Stimulated activated CD8-positive, alpha-beta memory T cell treated with anti-CD3 and anti-CD28 coated beads, Interleukin-12 subunit alpha, Interleukin-12 subunit beta, amount 100 ng/mL, for 24 hours (primary cell): ENCODE results near the gene MAMDC2.
A peak's percentile ranks its signal among the peaks of the same experiment; 100 is the strongest.
"Not testable (repeated sequence)": the region's sequence is repeated elsewhere in the genome, so short reads cannot be mapped to it uniquely, and the experiment has no call there.

ENCODE experiments used
- DNase-seq: peaks from one replicate; pipeline ENCODE4 v3.0.0-alpha.2; 2020; ENCODE audit errors: extremely low read depth

Gene MAMDC2

DNA sequence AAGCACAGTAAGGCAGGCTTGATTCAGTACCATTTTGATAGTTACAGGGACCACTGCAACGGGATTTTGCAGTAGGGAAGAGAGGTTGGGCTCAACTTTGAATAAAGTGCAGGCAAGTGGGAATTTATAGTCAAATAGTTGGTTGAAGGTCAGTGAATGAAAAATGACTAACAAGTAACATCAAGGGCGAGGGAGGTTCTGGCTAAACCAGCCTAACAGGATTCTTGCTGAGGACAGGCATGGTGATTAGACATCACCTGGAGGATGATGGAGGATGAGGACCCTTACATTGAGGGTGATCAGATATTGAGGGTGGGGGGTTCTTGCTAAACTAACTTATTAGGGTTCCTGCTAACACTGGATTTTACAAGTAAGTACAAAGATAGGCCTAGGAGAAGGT is 149.1 kb downstream of the MAMDC2 start:
- no peak for DNase-seq

DNA sequence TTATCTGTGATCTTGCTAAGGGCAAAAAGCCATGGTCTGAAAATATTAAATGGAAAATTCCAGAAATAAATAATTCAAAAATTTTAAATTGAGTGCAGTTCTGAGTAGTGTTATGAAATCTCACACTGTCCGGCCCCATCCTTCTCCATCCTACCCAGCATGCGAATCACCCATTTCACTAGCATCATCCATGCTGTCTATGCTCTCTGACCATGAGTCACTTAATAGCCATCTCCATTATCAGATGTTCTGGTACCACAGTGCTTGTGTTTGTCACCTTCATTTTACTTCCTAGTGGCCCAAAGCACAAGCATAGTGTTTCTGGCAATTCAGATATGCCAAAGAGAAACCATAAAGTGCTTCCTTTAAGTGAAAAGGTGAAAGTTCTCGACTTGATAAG is 151.8 kb downstream of the MAMDC2 start:
- DNase-seq, result no peak

DNA sequence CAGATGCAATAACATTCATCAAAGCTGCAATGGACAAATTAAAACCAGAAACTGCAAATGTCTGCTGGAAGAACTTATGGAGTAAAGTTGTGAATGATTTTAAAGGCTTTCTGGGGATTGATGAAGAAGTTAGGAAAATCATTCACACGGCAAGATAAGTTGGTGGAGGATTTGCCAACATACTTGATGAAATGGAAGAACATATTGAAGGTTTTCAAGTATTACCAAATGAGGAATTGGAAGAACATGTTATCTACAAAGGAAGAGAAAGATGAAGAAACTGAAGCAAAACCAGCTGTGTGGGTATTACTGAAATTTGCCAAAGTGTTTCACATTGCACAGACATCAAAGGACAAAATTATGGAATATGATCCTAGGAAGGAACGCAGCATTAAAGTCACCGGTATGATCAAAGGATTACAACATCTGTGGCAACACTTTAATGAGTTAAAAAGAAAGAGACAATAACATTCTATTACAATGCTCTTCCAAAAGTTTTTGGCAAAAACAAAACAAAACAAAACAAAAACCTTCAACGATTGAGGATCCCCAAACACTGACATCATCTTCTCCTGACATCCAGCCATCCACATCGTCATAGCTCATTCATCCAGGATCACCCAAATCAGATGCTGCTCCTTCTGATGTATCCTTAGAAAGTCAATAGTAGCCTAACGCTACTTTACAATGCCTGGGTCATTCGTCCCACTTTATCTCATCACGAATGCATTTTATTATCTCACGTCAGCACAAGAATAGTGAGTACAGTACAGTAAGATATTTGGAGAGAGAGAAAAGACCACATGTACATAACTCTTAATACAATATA is 153.8 kb downstream of the MAMDC2 start:
- no peak for DNase-seq

DNA sequence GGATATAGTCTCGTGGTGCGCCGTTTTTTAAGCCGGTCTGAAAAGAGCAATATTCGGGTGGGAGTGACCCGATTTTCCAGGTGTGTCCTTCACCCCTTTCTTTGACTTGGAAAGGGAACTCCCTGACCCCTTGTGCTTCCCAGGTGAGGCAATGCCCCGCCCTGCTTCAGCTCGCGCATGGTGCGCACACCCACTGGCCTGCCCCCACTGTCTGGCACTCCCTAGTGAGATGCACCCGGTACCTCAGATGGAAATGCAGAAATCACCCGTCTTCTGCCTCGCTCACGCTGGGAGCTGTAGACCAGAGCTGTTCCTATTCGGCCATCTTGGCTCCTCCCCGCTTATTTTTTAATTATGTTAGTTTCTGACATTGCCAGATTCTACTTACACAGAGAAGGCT is 161.1 kb downstream of the MAMDC2 start:
- DNase-seq, result not testable (repeated sequence)

DNA sequence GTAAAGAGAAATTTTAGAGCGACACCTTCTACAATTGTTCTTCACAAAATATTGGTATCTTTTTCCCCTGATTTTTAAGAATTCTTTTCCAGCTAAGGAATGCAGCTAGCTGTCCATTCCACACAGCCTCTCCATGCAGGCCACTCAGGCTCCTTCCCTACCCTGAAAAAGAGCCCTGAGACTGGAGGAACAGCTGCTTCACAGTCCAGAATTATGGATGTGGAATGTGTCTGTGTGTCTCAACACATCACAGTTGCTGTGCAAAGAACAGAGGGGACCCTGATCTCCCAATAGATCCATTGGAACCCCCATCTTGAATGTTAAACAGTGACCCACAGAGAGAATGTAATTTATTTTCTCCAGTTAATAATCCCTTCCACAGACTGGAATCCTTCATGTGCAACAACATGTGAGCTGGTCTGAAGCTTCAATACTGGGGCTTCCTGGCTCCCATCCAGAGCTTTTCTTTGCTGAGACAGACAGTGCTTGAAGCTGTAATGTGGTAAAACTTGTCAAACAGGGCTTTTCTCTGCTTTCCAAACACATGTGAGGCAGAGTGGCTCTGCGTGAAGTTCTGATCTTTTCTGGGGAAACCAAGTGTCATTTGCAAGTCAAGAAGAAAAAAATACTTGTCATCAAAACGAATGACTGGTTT is 161.8 kb downstream of the MAMDC2 start:
- no peak for DNase-seq

DNA sequence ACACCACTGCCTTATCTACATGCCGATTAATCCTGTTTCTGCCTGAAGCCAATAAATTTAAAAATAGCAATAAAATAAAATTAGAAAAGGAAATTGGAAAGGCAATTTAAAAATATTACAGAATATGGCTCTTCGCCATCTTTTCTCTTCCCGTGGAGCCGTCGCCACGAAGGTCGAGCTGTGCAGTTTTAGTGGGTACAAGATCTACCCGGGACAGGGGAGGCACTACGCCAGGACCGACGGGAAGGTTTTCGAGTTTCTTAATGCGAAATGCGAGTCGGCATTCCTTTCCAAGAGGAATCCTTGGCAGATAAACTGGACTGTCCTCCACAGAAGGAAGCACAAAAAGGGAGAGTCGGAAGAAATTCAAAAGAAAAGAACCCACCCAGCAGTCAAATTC is 173.4 kb downstream of the MAMDC2 start:
- no peak for DNase-seq

DNA sequence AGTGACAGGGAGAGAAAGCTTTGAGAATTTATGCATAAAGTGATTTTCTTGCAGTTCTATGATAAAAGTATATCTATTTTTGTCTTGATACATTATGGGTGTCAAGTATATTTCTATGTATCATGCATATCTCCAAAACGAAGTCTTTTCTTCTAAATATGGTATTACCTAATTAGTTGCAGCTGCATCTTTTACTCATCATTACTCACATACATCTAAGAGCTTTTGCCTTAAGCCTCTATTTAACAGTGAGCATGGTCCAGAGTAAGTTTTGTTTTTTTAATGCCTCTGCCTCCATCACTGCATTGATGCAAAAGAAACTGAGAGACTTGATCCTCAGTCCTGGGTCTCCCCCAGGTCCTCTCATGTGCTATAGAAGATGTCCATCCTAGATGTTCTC is 175.1 kb downstream of the MAMDC2 start:
- DNase-seq, result no peak

DNA sequence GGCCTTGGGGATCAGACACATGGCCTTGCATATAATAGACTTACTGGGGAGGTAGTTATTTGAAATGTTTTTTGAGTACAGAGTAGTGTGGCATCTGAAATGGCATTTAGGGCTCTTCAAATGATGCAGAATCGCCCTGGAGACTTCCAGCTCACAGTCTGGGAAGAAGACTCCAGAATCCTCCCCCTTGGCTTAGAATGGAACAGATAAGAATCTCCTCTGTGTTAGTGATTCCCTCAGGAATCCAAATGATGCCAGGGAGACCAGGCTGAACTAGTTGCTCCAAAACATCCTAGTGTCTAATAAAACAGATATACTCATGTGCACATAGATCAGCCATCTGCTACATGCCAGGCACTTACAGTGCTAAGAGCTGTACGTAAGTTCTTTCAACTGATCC is 176.6 kb downstream of the MAMDC2 start:
- no peak for DNase-seq

DNA sequence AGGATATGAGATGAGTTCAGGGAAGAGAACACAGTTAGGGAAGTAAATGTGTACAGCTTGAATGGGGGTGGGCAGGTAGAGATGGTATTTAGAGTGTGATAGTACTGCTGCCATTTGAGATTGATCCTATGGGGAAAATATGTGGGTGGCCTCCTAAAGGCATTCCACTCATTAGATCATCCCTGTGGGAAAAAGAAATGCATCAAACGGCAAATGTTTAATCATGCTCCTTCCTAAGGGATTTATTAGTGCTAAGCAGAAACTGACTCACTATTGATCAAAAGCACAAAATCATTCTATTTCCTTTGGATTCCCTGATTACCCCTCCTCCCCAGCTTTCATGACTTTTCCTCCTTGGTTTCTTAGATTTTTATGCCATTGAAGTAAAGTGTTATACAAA is 178.7 kb downstream of the MAMDC2 start:
- DNase-seq, result no peak

DNA sequence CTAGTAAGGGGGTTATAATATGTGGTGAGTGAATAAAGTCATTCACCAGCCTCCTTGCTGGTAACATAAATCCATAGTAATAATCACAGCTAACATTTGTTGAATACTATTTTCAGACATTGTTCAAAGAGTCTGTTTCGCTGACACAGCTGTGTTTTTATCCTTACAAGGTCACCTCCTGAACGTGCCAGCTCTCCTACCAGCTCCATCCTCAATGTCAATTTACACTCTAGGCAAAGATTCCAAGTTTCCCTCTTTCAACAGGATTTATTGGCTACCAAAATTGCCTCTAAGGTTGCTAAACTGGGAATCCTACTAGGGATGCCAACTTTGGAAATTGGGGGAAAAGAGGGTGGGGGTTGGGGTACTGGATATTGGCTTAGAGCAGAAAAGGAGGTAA is 184.5 kb downstream of the MAMDC2 start:
- DNase-seq, result no peak

DNA sequence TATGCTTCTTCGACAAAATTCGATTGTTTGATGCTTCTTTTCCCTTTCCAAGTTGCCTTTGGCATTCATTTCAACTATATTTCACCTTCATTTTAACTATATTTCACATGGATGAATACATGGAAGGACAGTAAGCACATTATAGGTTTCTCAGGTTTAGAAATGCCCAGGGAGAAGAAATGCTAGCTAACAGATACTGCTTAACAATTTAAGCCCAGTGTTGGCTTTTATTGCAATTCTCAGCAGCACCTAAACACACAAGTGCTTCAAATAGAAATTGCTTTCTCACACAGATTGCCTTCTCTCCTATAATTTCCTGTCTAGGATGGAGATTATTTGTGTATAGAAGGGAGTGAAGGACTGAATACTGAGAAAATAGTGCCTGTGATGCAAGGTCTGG is 185.0 kb downstream of the MAMDC2 start:
- no peak for DNase-seq

DNA sequence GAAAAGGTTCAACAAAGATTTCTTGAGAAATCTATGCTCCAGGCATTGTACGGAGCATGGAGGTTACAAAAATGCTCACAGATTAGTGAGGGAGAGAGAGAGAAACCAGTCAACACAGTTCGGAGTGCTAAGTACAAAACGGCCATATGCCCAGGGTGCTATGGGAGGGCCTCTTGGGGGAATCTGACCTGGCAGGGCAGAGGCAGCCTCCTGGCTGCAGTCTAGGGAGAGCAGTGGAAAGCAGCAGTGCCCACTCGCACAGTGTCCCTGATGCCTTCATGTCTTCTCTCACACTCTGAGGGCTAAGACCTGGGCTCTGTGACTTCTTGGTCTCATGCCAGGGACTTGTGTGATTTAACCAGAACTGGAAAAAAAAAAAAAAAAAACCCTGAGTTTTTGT is 185.4 kb downstream of the MAMDC2 start:
- DNase-seq, result no peak

DNA sequence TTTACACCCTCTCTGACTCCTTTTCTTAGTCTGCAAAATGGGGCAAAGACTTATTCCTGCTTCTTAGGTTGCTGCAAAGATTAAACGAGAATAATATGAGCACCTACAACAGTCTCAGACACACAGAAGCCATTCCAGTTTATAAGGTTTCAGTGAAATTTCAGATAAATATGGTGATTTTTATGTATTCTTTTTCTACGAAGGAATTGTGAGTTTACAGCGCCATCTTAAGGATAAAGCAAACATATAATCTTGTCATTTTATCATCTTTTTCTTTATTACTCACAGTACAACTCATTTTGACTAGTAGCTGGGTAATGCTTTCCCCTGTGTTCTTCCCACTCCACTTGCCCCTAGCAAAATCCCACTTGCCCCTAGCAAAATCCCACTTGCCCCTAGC is 185.9 kb downstream of the MAMDC2 start:
- DNase-seq, result no peak

DNA sequence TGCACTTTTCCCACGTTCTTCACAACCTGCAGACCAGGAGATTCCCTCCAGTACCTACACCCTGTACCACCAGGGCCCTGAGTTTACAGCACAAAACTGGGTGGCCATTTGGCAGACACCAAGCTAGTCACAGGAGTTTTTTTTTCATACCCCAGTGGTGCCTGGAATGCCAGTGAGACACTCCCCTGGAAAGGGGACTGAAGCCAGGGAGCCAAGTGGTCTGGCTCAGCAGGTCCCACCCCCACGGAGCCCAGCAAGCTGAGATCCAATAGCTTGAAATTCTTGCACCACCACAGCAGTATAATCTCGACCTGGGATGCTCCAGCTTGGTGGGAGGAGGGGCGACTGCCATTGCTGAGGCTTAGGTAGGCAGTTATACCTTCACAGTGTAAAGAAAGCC is 188.8 kb downstream of the MAMDC2 start:
- DNase-seq, result no peak

DNA sequence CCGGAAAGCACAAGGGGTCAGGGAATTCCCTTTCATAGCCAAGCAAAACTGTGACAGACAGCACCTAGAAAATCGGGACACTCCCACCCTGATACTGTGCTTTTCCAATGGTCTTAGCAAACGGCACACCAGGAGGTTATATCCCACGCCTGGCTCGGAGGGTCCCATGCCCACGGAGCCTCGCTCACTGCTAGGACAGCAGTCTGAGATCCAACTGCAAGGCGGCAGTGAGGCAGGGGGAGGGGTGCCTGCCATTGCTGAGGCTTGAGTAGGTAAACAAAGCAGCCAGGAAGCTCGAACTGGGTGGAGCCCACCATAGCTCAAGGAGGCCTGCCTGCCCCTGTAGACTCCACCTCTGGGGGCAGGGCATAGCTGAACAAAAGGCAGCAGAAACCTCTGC is 190.6 kb downstream of the MAMDC2 start:
- DNase-seq, result not testable (repeated sequence)

DNA sequence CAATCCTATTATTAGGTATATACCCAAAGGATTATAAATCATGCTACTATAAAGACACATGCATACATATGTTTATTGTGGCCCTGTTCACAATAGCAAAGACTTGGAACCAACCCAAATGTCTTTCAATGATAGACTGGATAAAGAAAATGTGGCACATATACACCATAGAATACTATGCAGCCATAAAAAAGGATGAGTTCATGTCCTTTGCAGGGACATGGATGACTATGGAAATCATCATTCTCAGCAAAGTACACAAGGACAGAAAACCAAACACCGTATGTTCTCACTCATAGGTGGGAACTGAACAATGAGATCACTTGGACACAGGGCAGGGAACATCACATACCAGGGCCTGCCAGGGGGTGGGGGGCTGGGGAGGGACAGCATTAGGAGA is 202.3 kb downstream of the MAMDC2 start:
- not testable (repeated sequence) for DNase-seq

DNA sequence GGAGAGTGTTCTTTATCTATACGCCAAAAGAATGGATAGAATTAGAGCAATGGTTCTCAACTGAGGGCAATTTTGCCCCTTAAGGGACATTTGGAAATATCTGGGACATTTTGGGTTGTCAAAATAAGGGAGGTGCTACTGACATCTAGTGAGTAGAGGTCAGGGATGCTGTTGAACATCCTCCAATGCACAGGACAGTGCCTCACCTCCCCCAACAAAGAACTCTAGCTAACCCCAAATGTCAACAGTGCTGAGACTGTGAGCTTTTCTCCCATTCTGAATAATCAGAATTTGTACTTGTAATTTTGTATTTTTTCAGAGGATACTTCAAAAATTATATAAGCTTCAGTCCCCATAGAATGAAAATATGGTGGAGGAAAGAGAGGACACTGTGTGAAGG is 206.6 kb downstream of the MAMDC2 start:
- DNase-seq, result no peak

DNA sequence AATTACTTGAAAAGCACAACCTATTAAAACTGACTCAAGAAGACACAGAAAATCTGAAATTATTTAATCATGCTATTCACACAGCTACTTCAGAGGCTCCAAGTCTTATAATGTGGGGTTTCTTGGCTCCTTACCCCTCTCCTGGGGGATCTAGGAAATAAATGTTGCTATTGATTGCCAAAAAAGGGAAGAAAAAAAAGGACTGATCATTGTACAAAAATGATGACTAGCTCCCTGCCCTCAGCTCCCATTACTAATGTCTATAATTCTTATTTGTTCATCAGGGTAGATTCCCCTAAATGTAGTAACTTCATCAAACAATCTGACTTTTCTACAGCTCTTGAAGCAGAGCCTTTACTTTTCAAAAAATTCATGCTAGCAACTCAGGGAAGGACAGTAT is 211.8 kb downstream of the MAMDC2 start:
- DNase-seq, result no peak

DNA sequence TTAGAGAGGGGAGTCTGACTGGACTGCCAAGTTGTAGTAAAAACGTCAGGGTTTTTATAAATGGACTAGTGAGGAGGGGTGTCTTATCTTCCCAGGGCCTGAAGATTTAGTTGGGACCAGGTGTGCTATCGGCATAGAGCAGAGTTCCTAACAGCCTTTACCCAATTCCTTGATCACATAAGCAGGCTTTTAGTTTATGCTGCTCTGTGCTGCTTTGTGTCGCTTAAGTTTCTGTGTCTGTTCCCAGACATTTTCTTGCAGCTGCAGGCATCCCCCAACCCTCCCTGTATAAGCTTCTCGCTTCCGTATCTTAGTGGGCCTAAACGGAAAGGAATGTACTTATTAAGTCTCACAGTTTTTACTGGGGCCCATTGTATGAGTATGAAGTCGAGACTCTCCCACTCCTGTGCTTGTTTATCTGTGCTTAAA is 212.5 kb downstream of the MAMDC2 start:
- no peak for DNase-seq

DNA sequence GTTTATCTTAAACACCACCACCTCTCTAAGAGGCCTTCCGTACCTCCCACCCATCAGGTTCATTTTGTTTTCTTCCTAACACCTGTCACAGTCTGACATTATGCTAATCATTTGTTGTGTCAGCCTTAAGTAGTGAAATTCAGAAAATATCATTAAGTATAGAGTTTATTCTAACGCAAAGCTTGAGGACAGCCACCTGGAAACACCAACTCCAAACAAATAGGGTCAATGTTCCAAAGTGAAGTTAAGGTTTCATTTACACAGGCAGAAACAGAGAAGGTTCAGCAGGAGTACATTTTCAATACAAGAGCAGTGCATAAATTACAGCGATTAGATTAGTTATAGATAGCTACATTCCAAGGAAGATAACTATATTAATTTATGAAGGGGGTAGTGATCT is 213.9 kb downstream of the MAMDC2 start:
- no peak for DNase-seq

DNA sequence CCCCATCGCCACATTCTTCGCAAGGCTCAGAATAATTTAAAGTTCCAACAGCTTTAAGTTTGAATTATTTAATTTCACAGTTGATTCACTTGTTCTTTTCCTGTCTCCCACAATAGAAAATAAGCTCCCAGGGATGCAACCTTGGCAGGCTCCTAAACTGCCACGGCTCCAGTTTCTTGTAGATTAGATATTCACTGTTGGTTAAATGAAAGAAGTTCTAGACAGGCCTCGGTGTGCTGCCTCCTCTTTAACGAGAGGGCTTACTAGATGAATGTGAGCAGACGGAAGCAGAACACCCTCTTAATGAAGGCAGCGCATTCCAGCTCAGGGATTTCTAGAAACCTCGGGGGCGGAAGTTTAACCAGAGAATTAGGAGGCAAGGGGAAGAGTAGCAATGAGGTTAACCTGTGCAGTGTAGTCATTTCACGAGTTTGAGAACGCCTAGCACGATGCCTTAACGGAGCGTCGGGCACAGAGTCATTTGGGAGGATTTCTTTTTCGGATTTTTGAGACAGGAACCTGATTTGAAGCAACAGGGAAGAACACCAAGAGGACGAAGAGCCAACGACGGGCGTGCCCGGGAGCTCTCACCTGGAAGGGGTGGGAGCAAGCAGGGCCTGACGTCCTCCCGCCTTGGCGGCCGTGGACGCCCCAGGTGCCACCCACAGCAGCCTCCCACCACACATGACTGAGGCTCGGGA is 214.5 kb downstream of the MAMDC2 start:
- DNase-seq, result no peak

DNA sequence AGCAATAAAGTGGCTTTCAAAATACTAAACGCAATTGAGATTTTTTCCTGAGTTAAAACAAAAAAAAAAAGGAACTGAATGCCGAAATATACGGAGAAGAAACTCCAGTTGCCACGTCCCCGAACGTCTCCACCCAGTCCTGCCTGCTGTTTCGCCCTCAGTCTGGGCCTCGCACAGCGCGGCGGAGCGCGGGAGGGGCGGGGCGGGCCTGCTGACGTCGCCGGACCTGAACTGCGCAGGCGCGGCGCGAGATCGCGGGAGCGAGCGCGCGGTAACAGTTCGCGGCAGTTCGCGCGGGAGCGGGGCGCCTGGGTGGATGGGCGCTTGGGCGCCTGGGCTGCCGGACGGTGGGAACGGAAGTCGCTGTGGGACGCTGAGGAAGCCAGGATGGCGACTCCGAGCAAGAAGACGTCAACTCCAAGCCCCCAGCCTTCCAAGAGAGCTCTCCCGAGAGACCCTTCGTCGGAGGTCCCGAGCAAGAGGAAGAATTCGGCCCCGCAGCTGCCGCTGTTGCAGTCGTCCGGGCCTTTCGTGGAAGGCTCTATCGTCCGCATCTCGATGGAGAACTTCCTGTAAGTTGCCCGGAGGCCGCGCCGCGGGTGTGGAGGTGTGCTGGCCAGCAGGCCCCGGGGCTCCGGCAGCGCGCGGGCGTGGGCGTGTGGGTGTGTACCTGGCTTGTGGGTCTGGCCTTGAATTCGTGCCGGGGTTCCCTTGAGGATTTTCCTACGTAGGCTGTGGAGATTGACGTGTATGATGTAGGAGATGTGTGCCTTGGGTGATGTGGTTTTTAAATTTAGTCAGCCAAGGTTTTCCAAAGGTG is 215.3 kb downstream of the MAMDC2 start, which contains the start of gene SMC5:
Gene SMC5, plus strand, starts transcription at position 287 of the 820 bp plus-strand sequence. Its CDS starts 101 bp downstream, at position 388.
- peak; percentile 64 for DNase-seq
